Large intestine (tissue), 3 donors: Measurements from ENCODE around the gene GBP4. TPM values are rescaled to one million over a fixed set of nuclear protein-coding genes. Genes with fewer than 3 reads are reported as not detected.

Experiments used
- DNase-seq, 2 donors: peaks; one replicate each; pipeline versions ENCODE4 v3.0.0 to v3.0.0-alpha.2; 2013
- H3K27ac ChIP-seq: one replicate; pipeline ENCODE4 v1.5.1; 2013; ENCODE audit warnings: low read length
- H3K27me3 ChIP-seq: 2 replicates; pipeline ENCODE4 v1.6.1; 2013; ENCODE audit warnings: low read length; ENCODE audit not compliant: control insufficient read depth, insufficient read depth
- H3K36me3 ChIP-seq: 2 replicates; pipeline ENCODE4 v1.6.1; 2013; ENCODE audit warnings: low read length; ENCODE audit not compliant: control insufficient read depth, insufficient read depth
- H3K4me1 ChIP-seq: one replicate; pipeline ENCODE4 v1.6.1; 2013; ENCODE audit warnings: low read length; ENCODE audit not compliant: control insufficient read depth, insufficient read depth
- H3K4me3 ChIP-seq: one replicate; pipeline ENCODE4 v1.5.1; 2013; ENCODE audit warnings: low read length
- H3K9me3 ChIP-seq: one replicate; pipeline ENCODE4 v1.6.1; 2013; ENCODE audit warnings: mild to moderate bottlenecking, low read depth, low read length, moderate library complexity; ENCODE audit not compliant: control insufficient read depth
- WGBS: methylation state at CpG from one replicate; pipeline ENCODE4 v1.1.5; 2013; ENCODE audit warnings: low lambda C conversion rate; ENCODE audit not compliant: insufficient coverage; 5-methylcytosine and 5-hydroxymethylcytosine counted together
- polyA plus RNA-seq: library from polyadenylated mRNA; unstranded; fragments of 120-200 nt; gene quantifications from one replicate; pipeline ENCODE4 v1.2.1, GENCODE V29; 2013

GBP4 gene
- polyA plus RNA-seq, 1 donor, result 8.9 TPM

DNA sequence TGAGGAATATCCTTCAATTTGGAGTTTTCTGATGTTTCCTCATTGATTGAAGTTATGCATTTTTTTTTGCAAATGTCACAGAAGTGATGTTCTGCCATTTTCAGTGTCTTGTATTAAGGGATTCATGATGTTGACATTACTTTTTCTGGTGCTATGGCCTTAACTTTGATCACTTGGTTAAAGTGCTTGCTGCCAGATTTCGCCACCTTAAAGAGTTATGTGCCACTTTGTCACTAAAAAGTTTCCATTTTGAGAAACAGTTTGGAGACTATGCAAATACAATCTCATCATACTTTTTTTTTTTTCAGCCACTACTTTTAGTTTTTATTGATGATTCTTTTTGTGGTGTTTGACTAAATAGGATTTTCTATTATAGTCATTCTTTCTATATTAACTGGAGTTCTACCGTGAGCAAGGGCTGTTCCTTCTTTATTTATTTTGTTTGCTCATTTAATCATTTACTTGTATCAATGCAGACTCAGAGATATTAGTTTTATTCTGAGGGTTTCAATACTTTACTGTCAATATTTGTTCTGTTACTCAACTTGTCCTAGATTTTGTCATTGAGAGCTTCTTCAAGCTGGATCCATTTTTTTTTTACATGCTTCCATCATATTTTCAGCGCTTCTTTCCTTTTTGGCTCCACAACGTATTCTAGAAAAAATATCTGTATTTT is 26.1 kb downstream of the GBP4 start:
- H3K36me3 ChIP-seq, result no peaks in the 10 kb centered on the region
- no peaks in the 10 kb centered on the region for H3K27me3 ChIP-seq
- DNase-seq, result no peak
- no peak overlapping the region for H3K27ac ChIP-seq
- no peak overlapping the region for H3K4me3 ChIP-seq
- H3K9me3 ChIP-seq, result no peaks in the 10 kb centered on the region
- no peaks in the 10 kb centered on the region for H3K4me1 ChIP-seq
- 79% methylated on average over 3 of the region's 4 CpGs for WGBS

DNA sequence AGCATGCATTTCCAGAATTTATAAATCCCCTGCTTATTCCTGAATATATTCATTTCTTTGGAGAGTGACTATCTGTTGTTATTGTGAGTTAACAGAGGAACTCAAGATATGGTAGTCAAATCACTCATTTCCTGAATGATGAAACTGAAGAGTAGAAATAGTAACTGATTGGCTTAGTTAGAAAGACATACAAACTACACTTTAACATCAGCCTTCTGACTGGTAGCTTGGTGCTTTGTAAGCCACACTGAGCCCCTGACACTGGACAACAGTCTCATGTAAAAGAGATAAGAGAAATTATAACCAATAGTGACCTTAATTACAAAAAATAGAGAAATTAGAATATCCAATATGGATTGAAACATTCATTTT is 27.7 kb downstream of the GBP4 start:
- H3K4me1 ChIP-seq, result no peaks in the 10 kb centered on the region
- no peaks in the 10 kb centered on the region for H3K36me3 ChIP-seq
- DNase-seq, result no peak
- H3K27ac ChIP-seq, result no peak overlapping the region
- no peaks in the 10 kb centered on the region for H3K27me3 ChIP-seq
- no peaks in the 10 kb centered on the region for H3K9me3 ChIP-seq
- no peak overlapping the region for H3K4me3 ChIP-seq

DNA sequence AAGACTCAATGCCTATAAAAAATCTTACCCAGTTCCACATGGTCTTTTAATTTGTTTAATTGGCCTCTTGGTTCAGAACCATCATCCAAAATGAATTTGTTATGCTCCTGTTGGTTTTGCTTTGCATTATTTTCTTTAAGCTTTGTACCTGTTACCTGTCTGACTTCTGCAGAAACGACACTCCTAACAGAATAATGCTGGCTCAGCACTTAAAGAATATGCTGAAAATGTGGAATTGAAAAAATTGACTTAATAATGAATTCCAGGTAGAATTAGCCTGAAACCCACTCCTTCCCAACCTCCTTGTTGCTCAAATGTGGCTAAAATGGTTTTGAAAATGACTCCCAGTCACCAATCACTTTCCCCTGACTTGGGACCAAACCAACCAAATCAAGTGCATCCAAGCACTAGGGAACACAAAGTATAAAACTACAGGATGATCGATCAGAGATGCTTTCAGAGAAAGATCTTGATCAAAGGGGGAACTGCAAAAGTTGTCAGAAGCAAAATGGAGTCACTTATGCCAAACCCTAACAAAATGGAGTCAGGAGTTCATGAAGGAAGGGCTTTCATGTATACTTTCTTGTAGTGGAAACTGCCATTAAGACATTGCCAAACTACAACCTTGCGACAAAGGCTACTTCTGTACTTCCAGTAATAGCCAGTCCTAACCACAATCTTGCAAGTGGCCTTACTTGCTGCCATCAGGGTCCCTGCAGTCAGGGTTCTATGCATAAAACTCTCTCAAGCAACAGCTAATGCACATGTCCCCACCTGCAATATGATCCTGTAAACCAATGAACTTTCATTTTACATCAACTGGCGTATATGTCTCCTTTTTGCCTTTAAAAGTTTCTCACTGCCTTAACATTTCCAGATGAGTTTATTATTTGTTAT is 28.3 kb downstream of the GBP4 start:
- 84% methylated on average over 2 of the region's 4 CpGs for WGBS
- no peaks in the 10 kb centered on the region for H3K27me3 ChIP-seq

DNA sequence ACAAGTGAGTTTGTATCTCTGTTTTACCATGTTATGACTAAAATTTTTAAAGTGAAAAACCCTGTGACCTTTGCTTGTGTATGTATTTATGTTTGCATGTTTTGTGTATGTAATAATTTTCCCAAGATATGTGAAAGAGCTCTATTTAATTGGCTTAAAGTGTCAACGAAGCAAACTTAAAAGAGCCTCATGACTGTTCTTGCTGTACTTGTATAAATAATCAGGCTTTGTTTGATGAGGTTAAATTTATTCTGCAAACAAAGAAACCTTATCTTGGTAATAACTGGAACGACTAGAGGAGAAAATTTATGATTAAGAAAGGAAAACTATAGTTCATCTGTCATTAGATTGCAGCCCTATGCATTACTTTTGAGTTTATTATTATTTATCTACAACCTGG is 29.6 kb downstream of the GBP4 start:
- no peak for DNase-seq
- Histone ChIP-seq H3K4me3 (no peak overlapping the region), H3K36me3 (no peaks in the 10 kb centered on the region), H3K27me3 (no peaks in the 10 kb centered on the region), H3K27ac (no peak overlapping the region), H3K4me1 (no peaks in the 10 kb centered on the region), H3K9me3 (no peaks in the 10 kb centered on the region)
- 22% methylated on average over 2 of the region's 2 CpGs for WGBS

More for the DNA sequence above, 28.3 kb downstream of the GBP4 start:
- H3K27ac ChIP-seq, result no peak overlapping the region
- no peak for DNase-seq
- no peaks in the 10 kb centered on the region for H3K36me3 ChIP-seq
- no peaks in the 10 kb centered on the region for H3K4me1 ChIP-seq
- no peak overlapping the region for H3K4me3 ChIP-seq
- no peaks in the 10 kb centered on the region for H3K9me3 ChIP-seq

DNA sequence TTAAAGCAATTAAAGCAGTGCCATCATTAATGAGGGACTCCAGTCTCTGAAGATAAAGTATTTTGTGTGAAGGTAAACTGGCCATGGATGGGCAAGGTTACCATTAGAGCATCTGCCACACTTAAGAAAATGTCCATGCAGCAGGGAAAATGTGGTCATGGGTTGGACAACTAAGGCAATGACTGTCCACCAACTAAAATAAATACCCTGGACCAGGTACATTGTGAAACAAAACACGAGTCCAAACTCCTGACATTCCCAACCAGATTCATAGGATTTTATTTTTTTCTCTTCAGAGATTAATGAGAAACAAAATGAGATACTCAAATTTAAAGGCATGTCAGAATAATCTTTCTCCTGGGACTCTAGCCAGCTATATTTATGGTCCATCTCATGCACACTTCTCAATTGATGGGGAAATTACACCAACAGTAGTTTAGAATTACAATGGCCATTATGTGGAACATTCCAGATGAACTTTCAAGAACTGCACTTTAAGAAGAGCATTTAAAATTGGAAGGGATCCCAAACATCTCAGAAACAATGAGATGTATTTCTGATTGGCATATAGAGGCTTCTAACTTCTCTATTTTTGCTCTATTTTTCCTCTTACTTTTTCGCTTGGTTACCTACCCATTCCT is 31.0 kb downstream of the GBP4 start:
- Histone ChIP-seq H3K27ac (no peak overlapping the region), H3K4me3 (no peak overlapping the region), H3K36me3 (no peaks in the 10 kb centered on the region), H3K27me3 (no peaks in the 10 kb centered on the region), H3K4me1 (no peaks in the 10 kb centered on the region), H3K9me3 (no peaks in the 10 kb centered on the region)
- WGBS, result 100% methylated on average over 1 of the region's 2 CpGs
- no peak for DNase-seq

DNA sequence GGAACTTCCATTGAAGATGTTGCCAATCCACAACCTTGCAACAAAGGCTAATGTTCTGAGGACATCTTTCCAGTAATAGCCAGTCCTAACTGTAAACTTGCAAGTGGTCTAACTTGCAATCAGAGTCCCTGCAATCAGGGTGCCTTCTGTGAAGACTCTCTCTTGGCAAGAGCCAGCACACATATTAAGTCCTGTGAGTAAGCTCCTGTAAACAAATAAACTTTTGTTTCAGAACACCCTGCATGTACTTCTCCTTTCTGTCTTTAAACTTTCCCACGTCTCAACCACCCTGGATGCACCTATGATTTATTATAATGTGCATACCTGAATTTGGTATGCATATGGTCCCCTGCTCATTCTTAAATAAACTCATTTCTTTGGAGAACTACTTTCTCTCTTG is 32.0 kb downstream of the GBP4 start:
- no peak for DNase-seq
- H3K36me3 ChIP-seq, result no peaks in the 10 kb centered on the region
- no peaks in the 10 kb centered on the region for H3K4me1 ChIP-seq
- H3K9me3 ChIP-seq, result no peaks in the 10 kb centered on the region
- WGBS, result no CpG with 5 or more reads among the region's 1 CpG
- H3K27ac ChIP-seq, result no peak overlapping the region
- no peak overlapping the region for H3K4me3 ChIP-seq
- no peaks in the 10 kb centered on the region for H3K27me3 ChIP-seq

DNA sequence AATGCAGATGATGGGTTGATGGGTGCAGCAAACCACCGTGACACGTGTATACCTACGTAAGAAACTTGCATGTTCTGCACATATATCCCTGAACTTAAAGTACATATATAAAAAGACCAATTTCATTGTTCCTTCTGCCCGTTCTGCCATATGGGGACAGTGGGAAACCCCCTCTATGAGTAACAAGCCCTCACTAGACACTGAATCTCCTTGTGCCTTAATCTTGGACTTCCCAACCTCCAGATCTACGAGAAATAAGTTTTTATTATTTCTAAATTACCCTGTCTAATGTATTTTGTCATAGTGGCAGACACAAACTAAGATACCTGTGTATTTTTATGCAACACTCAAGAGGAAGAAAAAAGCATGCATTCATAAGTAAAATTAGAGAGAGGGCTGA is 32.9 kb downstream of the GBP4 start:
- DNase-seq, result no peak
- WGBS, result 96% methylated on average over 4 of the region's 5 CpGs
- H3K27ac ChIP-seq, result no peak overlapping the region
- H3K4me3 ChIP-seq, result no peak overlapping the region
- no peaks in the 10 kb centered on the region for H3K27me3 ChIP-seq
- H3K4me1 ChIP-seq, result no peaks in the 10 kb centered on the region
- H3K36me3 ChIP-seq, result no peaks in the 10 kb centered on the region
- H3K9me3 ChIP-seq, result no peaks in the 10 kb centered on the region

DNA sequence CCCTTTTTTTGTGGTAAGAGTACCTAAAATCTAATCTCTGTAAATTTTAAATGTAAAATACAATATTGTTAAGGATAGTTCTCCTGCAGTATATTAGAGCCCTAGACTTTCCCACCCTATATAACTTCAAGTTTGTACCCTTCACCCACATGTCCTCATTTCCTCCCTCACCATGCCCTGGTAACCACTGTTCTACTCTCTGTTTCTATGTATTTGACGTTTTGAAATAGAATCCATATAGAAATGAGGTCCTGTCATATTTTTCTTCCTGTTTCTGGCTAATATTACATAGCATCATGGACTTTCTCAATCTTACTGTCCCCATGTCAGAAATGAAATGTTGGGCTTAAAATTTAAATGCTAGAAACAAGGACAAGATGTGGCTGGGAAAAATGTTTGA is 47.7 kb downstream of the GBP4 start:
- no peaks in the 10 kb centered on the region for H3K9me3 ChIP-seq
- H3K4me1 ChIP-seq, result no peaks in the 10 kb centered on the region
- no peak overlapping the region for H3K4me3 ChIP-seq
- H3K27me3 ChIP-seq, result no peaks in the 10 kb centered on the region
- DNase-seq, result no peak
- H3K27ac ChIP-seq, result no peak overlapping the region
- 86% methylated on average over 1 of the region's 1 CpG for WGBS
- no peaks in the 10 kb centered on the region for H3K36me3 ChIP-seq

DNA sequence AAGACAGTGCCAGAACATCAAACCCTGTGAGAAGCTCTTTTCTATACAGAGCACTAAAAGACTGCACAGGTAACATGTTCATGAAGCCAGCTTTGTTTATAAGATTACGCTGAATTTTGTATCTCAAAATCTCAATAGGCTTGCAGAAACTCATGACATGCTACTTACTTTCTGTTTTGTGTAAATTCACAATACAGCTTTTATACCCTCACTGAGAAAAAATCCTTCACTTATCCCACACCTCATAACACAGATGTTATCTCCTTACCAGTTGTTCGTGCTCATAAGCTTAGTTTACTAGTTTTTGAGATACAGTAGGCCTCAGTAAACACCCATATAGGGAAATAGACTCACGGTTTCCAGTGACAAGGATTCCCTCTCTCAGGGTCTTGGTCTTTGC is 48.8 kb downstream of the GBP4 start:
- Histone ChIP-seq H3K27ac (no peak overlapping the region), H3K4me1 (no peaks in the 10 kb centered on the region), H3K4me3 (no peak overlapping the region), H3K36me3 (no peaks in the 10 kb centered on the region), H3K27me3 (no peaks in the 10 kb centered on the region), H3K9me3 (no peaks in the 10 kb centered on the region)
- WGBS, result 91% methylated on average over 1 of the region's 3 CpGs
- no peak for DNase-seq

DNA sequence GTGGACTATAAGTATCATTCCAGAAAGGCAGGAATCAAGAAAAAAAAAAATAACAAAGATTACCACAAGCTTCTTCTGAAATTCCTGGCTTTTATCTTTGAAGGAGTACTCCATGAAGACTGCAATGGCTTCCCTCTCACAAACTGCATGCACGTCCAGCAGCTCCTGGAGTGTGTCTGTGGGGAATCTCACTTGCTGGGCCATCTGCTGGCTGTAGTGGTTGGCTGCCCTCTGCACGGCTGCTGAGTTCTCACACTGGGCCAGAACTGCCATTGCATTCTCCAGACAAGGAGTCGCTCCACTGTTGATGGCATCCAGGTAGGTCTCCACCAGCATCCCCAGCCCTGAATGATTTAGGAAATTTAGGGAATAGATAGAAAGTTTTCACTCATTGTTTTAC is 49.5 kb downstream of the GBP4 start:
- WGBS, result no CpG with 5 or more reads among the region's 3 CpGs
- no peaks in the 10 kb centered on the region for H3K4me1 ChIP-seq
- no peak overlapping the region for H3K4me3 ChIP-seq
- DNase-seq, result peak; percentile 16 to 29
- no peaks in the 10 kb centered on the region for H3K9me3 ChIP-seq
- no peaks in the 10 kb centered on the region for H3K27me3 ChIP-seq
- H3K27ac ChIP-seq, result no peak overlapping the region
- no peaks in the 10 kb centered on the region for H3K36me3 ChIP-seq
